Endothelial cell of umbilical vein (primary cell): Measurements from ENCODE around the gene OR6B3. TPM values are rescaled to one million over a fixed set of nuclear protein-coding genes. Genes with fewer than 3 reads are reported as not detected.

Experiments used
- BruUV-seq: library from RNA; stranded (reverse); fragments of 400-500 nt; replicated peaks from 2 replicates; lab custom pipeline; 2021; lab: Mats Ljungman, UMichigan
- CTCF ChIA-PET: fragments of 300-600, 350-600 bp; sonication (Branson Sonifier 250); formaldehyde crosslinking; loops from one replicate; lab custom pipeline; 2021; ENCODE audit warnings: antibody characterized with exemption, inconsistent platforms; lab: Charles Lee
- POLR2A ChIA-PET: fragments of 300-600, 350-600 bp; sonication (Branson Sonifier 250); formaldehyde crosslinking; loops from one replicate; lab custom pipeline; 2021; ENCODE audit warnings: antibody characterized with exemption, inconsistent platforms; lab: Charles Lee
- DNase-seq: peaks from one replicate; pipeline ENCODE4 v3.0.0-alpha.2; 2011; ENCODE audit warnings: low read depth, low spot score
- FAIRE-seq: peaks from 2 replicates; lab custom pipeline; 2011; peaks lifted over from hg19 to GRCh38; lab: Jason Lieb, UNC
- H2AFZ ChIP-seq: 2 replicates; pipeline ENCODE4 v1.6.0; 2012; ENCODE audit warnings: low read depth, low read length, control low read depth, inconsistent platforms
- H3K27ac ChIP-seq: 2 replicates; pipeline ENCODE4 v1.5.1; 2011; ENCODE audit warnings: low read depth, mild to moderate bottlenecking, control low read depth, low read length, moderate library complexity; ENCODE audit not compliant: insufficient read depth
- H3K27me3 ChIP-seq, 2 experiments: 2 replicates each; pipeline versions ENCODE4 v1.6.0 to v1.6.1; 2011; ENCODE audit warnings: low read length in 2 of 2, mixed read lengths in 1 of 2; ENCODE audit not compliant: control insufficient read depth in 2 of 2, insufficient read depth in 2 of 2
- H3K36me3 ChIP-seq, 2 experiments: 2 replicates in 1 of 2; 3 replicates in 1 of 2; pipeline ENCODE4 v1.5.1; 2011; ENCODE audit warnings: low read length in 2 of 2, mild to moderate bottlenecking in 1 of 2, moderate library complexity in 1 of 2; ENCODE audit not compliant: control insufficient read depth in 2 of 2, insufficient read depth in 2 of 2; ENCODE audit errors: extremely low read depth in 1 of 2
- H3K4me1 ChIP-seq: 3 replicates; pipeline ENCODE4 v1.5.1; 2011; ENCODE audit warnings: mild to moderate bottlenecking, low read length; ENCODE audit not compliant: control insufficient read depth, insufficient read depth; ENCODE audit errors: extremely low read depth
- H3K4me2 ChIP-seq: 2 replicates; pipeline ENCODE4 v1.6.1; 2011; ENCODE audit warnings: low read length, control low read depth, mixed read lengths; ENCODE audit not compliant: insufficient read depth
- H3K4me3 ChIP-seq, 3 experiments: fragments of 200-600 bp in 1 of 3; sonication (generic), shearing (Covaris generic) in 1 of 3; replicated peaks in 1 of 3; 2 replicates each; pipeline ENCODE4 v1.5.1; 2011 to 2016; ENCODE audit warnings: control low read depth in 3 of 3, low read length in 3 of 3, mild to moderate bottlenecking in 2 of 3, inconsistent platforms in 1 of 3, low read depth in 1 of 3, moderate library complexity in 1 of 3; ENCODE audit not compliant: insufficient read depth in 1 of 3
- H3K79me2 ChIP-seq: 2 replicates; pipeline ENCODE4 v1.6.0; 2012; ENCODE audit warnings: low read length, inconsistent platforms; ENCODE audit not compliant: control insufficient read depth, insufficient read depth
- H3K9ac ChIP-seq: replicated peaks from 2 replicates; pipeline ENCODE3; 2011; ENCODE audit warnings: low read length, control low read depth; ENCODE audit not compliant: insufficient read depth; ENCODE audit errors: extremely low read depth
- H3K9me1 ChIP-seq: replicated peaks from 3 replicates; pipeline ENCODE4 v1.6.0; 2011; ENCODE audit warnings: mild to moderate bottlenecking, low read length; ENCODE audit not compliant: control insufficient read depth, insufficient read depth; ENCODE audit errors: extremely low read depth
- H3K9me3 ChIP-seq: replicated peaks from 2 replicates; pipeline ENCODE4 v1.5.1; 2012; ENCODE audit warnings: low read length, inconsistent platforms; ENCODE audit not compliant: control insufficient read depth, insufficient read depth
- H4K20me1 ChIP-seq: replicated peaks from 2 replicates; pipeline ENCODE3; 2011; ENCODE audit warnings: mild to moderate bottlenecking, low read length; ENCODE audit not compliant: control insufficient read depth, insufficient read depth; ENCODE audit errors: extremely low read depth
- CTCF ChIP-seq, 2 donors: IDR thresholded peaks; 1 replicate in 1 of 2; 2 replicates in 1 of 2; pipeline ENCODE4 v1.5.1; 2011; ENCODE audit warnings: low read length in 2 of 2, mild to moderate bottlenecking in 2 of 2, moderate library complexity in 2 of 2, control low read depth in 1 of 2, inconsistent platforms in 1 of 2, low read depth in 1 of 2; ENCODE audit not compliant: insufficient read depth in 1 of 2; ENCODE audit errors: extremely low read depth in 1 of 2
- EZH2 ChIP-seq: IDR thresholded peaks from 2 replicates; pipeline ENCODE4 v1.6.1; 2012; ENCODE audit warnings: borderline replicate concordance, low read depth, mild to moderate bottlenecking, moderate library complexity, low read length, inconsistent platforms; ENCODE audit not compliant: severe bottlenecking
- FOS ChIP-seq: IDR thresholded peaks from 2 replicates; pipeline ENCODE4 v1.6.1; 2011; ENCODE audit warnings: mild to moderate bottlenecking, low read length, moderate library complexity, borderline replicate concordance; ENCODE audit not compliant: insufficient read depth
- GATA2 ChIP-seq: IDR thresholded peaks from 2 replicates; pipeline ENCODE4 v1.7.0; 2011; ENCODE audit warnings: low read depth, mild to moderate bottlenecking, moderate library complexity, mixed read lengths, low read length; ENCODE audit not compliant: insufficient read length, insufficient read depth
- JUN ChIP-seq: IDR thresholded peaks from 2 replicates; pipeline ENCODE4 v1.6.1; 2011; ENCODE audit warnings: borderline replicate concordance, low read depth; ENCODE audit not compliant: insufficient read length, insufficient read depth
- MAX ChIP-seq: IDR thresholded peaks from 2 replicates; pipeline ENCODE4 v1.6.1; 2011; ENCODE audit not compliant: insufficient read depth, insufficient read length
- MYC ChIP-seq: IDR thresholded peaks from one replicate; pipeline ENCODE4 v1.6.1; 2011; ENCODE audit warnings: mild to moderate bottlenecking, low read depth, low read length
- POLR2A ChIP-seq: IDR thresholded peaks from 2 replicates; pipeline ENCODE4 v1.6.1; 2012; ENCODE audit warnings: low read depth, mild to moderate bottlenecking, control low read depth, low read length
- POLR2AphosphoS5 ChIP-seq: IDR thresholded peaks from 2 replicates; pipeline ENCODE4 v1.6.1; 2012; ENCODE audit warnings: low read depth, mild to moderate bottlenecking, control low read depth, low read length, moderate library complexity; ENCODE audit not compliant: insufficient read depth
- dilution Hi-C: fragments of 300-500 bp; cut with MboI; formaldehyde crosslinking; loops from one replicate; pipeline ENCODE4 v1.15.0; 2019; ENCODE audit warnings: low sequenced_read_pairs; ENCODE audit not compliant: extremely low pct_ligation_motif_present
- intact Hi-C: fragments of 100-400 bp; cut with micrococcal nuclease; formaldehyde crosslinking; loops from one replicate; pipeline ENCODE4 v1.10.0; 2022
- polyA plus RNA-seq, 4 experiments: library from polyadenylated mRNA; depleted of rRNA in 3 of 4; stranded (reverse) in 3 of 4; unstranded in 1 of 4; fragments of >200 nt; gene quantifications; 2 replicates each; pipeline versions ENCODE4 v1.2.1 to v1.2.3, GENCODE V29; 2011 to 2012; ENCODE audit warnings: missing spikeins in 1 of 4
- total RNA-seq: library from RNA; stranded (reverse); gene quantifications from 2 replicates; pipeline ENCODE4 v1.2.3, GENCODE V29; 2021

The OR6B3 gene
- total and polyA plus RNA-seq, 2 donors (not counting 3 experiments of a cell fraction or from before 2014, with no cell fraction given): not detected

GRCh38 chr2:240055177-240055917, 2.0 kb upstream of the OR6B3 start:
- CTCF ChIA-PET: no interaction called here
- H3K27ac ChIP-seq: no peak overlapping the region
- H3K4me2 ChIP-seq: no peak overlapping the region
- no peaks in the 10 kb centered on the region for H3K79me2 ChIP-seq
- dilution Hi-C loops: no loop called here
- no peak overlapping the region for H3K4me3 ChIP-seq
- DNase-seq (no peak), FAIRE-seq (no peak)
- H4K20me1 ChIP-seq: no peaks in the 10 kb centered on the region
- POLR2A ChIA-PET: no interaction called here
- no peaks in the 10 kb centered on the region for H3K9me1 ChIP-seq
- no peaks in the 10 kb centered on the region for H3K36me3 ChIP-seq
- H2AFZ ChIP-seq: no peak overlapping the region
- TF ChIP-seq CTCF (IDR thresholded peaks at IDR 0.05; ENCODE audit: extremely low read depth in 1 of 2, insufficient read depth in 1 of 2, low read depth in 1 of 2, low read length in 2 of 2) (no peak), POLR2AphosphoS5 (no peak), GATA2 (no peak), FOS (no peak), POLR2A (no peak), MYC (no peak), EZH2 (no peak), JUN (no peak), MAX (no peak)
- H3K9me3 ChIP-seq: no peaks in the 10 kb centered on the region
- H3K4me1 ChIP-seq: no peaks in the 10 kb centered on the region
- no TSS peak for BruUV-seq
- H3K9ac ChIP-seq: no peak overlapping the region
- H3K27me3 ChIP-seq: no peaks in the 10 kb centered on the region
- intact Hi-C loops: no loop called here
